Lung (tissue), 16 donors: ENCODE results near the gene POU5F2. TPM values are rescaled to one million over a fixed set of nuclear protein-coding genes. Genes with fewer than 3 reads are reported as not detected.

Experiments used
- ATAC-seq: fragments of 200-7000 bp; cut with Tn5 transposase; one replicate; pipeline ENCODE4 v1.9.1; 2020; ENCODE audit warnings: moderate number of reproducible peaks; ENCODE audit not compliant: insufficient read depth, low FRiP score
- DNase-seq, 3 donors: peaks; one replicate each; pipeline ENCODE4 v3.0.0-alpha.2; 2013 to 2017
- H3K27ac ChIP-seq, 2 donors: one replicate each; pipeline ENCODE4 v1.5.1; 2013; ENCODE audit warnings: mild to moderate bottlenecking in 2 of 2, moderate library complexity in 2 of 2, control low read depth in 1 of 2, inconsistent platforms in 1 of 2, low read depth in 1 of 2, low read length in 1 of 2
- H3K27me3 ChIP-seq, 3 donors: one replicate each; pipeline ENCODE4 v1.5.1; 2013; ENCODE audit warnings: low read length in 2 of 3; ENCODE audit not compliant: control insufficient read depth in 3 of 3, insufficient read depth in 3 of 3
- H3K36me3 ChIP-seq, 4 donors: one replicate each; pipeline ENCODE4 v1.5.1; 2013; ENCODE audit warnings: low read length in 4 of 4, mild to moderate bottlenecking in 1 of 4, moderate library complexity in 1 of 4; ENCODE audit not compliant: control insufficient read depth in 4 of 4, insufficient read depth in 4 of 4
- H3K4me1 ChIP-seq, 5 donors: one replicate each; pipeline ENCODE4 v1.5.1; 2013; ENCODE audit warnings: low read length in 5 of 5, mild to moderate bottlenecking in 2 of 5, moderate library complexity in 1 of 5; ENCODE audit not compliant: control insufficient read depth in 5 of 5, insufficient read depth in 5 of 5
- H3K4me3 ChIP-seq: one replicate; pipeline ENCODE4 v1.5.1; 2013; ENCODE audit warnings: mild to moderate bottlenecking, control low read depth, moderate library complexity
- H3K9ac ChIP-seq, 2 donors: one replicate each; pipeline ENCODE4 v1.5.1; 2013; ENCODE audit warnings: low read length in 2 of 2, control low read depth in 1 of 2; ENCODE audit not compliant: insufficient read depth in 1 of 2
- H3K9me3 ChIP-seq, 4 donors: one replicate each; pipeline ENCODE4 v1.5.1; 2013; ENCODE audit warnings: low read length in 3 of 4, mild to moderate bottlenecking in 1 of 4, moderate library complexity in 1 of 4; ENCODE audit not compliant: control insufficient read depth in 4 of 4, insufficient read depth in 3 of 4
- WGBS, 2 donors: extraction: QIAGEN DNeasy Blood & Tissue Kit; methylation state at CpG; one replicate each; pipeline ENCODE4 v1.1.7; 2013; 5-methylcytosine and 5-hydroxymethylcytosine counted together
- long read RNA-seq, 5 donors: transcript quantifications; one replicate each; lab custom pipeline, GENCODE V29; 2026
- polyA plus RNA-seq, 2 donors: library from polyadenylated mRNA; stranded (reverse); fragments of 200-250 nt; gene quantifications; one replicate each; pipeline ENCODE4 v1.2.1, GENCODE V29; 2013
- total RNA-seq, 2 donors: library from RNA; depleted of rRNA in 1 of 2; stranded (reverse); fragments of >200 nt in 1 of 2; gene quantifications; one replicate each; pipeline ENCODE4 v1.2.1, GENCODE V29; 2014 to 2021
- TF ChIP-seq, protein P1 (sequence below): IDR thresholded peaks from 2 replicates; pipeline ENCODE4 v1.5.1; 2012; ENCODE audit warnings: mild to moderate bottlenecking; ENCODE audit errors: control extremely low read depth, extremely low read depth
- donor health status: control.
- donor health status: control.
- donor health status: Bipolar disorder and iron deficiency.
- donor health status: healthy.
- donor health status: DM: yes; HTN: yes; CAD: no.

POU5F2 gene, protein sequence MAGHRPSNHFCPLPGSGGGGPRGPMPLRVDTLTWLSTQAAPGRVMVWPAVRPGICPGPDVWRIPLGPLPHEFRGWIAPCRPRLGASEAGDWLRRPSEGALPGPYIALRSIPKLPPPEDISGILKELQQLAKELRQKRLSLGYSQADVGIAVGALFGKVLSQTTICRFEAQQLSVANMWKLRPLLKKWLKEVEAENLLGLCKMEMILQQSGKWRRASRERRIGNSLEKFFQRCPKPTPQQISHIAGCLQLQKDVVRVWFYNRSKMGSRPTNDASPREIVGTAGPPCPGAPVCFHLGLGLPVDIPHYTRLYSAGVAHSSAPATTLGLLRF
- total RNA-seq (1 to 10 TPM; 2.0 to 8.6 TPM), polyA plus RNA-seq (under 1 TPM; 0.02 to 0.14 TPM)
- long read RNA-seq, donor 1, full-length matches to known transcripts: 2 of 2 reads
- long read RNA-seq, donor 1, partial matches to known transcripts: 0 of 2 reads
- long read RNA-seq, donor 1, other reads (novel, unspliced or antisense): 0 of 2 reads
- long read RNA-seq, donor 2: 0 reads
- long read RNA-seq, donor 3, full-length matches to known transcripts: 1 of 1 reads
- long read RNA-seq, donor 3, partial matches to known transcripts: 0 of 1 reads
- long read RNA-seq, donor 3, other reads (novel, unspliced or antisense): 0 of 1 reads
- long read RNA-seq, donor 4, full-length matches to known transcripts: 1 of 1 reads
- long read RNA-seq, donor 4, partial matches to known transcripts: 0 of 1 reads
- long read RNA-seq, donor 4, other reads (novel, unspliced or antisense): 0 of 1 reads
- long read RNA-seq, donor 5: 0 reads

- Histone ChIP-seq H3K4me3 (no peak within 1 kb of the TSS), H3K9me3 (peaks cover 0 to 9% (median 2%) of the 10 kb centered on the region in 4 donors), H3K4me1 (peaks cover 0 to 1% (median 0%) of the 10 kb centered on the region in 5 donors), H3K36me3 (peaks cover 0 to 8% (median 4%) of the 10 kb centered on the region in 4 donors), H3K9ac (no peak within 1 kb of the TSS), H3K27ac (no peak within 1 kb of the TSS), H3K27me3 (no peaks in the 10 kb centered on the region)
- TF ChIP-seq, protein P1, sequence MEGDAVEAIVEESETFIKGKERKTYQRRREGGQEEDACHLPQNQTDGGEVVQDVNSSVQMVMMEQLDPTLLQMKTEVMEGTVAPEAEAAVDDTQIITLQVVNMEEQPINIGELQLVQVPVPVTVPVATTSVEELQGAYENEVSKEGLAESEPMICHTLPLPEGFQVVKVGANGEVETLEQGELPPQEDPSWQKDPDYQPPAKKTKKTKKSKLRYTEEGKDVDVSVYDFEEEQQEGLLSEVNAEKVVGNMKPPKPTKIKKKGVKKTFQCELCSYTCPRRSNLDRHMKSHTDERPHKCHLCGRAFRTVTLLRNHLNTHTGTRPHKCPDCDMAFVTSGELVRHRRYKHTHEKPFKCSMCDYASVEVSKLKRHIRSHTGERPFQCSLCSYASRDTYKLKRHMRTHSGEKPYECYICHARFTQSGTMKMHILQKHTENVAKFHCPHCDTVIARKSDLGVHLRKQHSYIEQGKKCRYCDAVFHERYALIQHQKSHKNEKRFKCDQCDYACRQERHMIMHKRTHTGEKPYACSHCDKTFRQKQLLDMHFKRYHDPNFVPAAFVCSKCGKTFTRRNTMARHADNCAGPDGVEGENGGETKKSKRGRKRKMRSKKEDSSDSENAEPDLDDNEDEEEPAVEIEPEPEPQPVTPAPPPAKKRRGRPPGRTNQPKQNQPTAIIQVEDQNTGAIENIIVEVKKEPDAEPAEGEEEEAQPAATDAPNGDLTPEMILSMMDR: no peak
- DNase-seq (no peak), ATAC-seq (no peak)
- WGBS, 2 donors: 97 to 98% methylated on average over 29 of the region's 29 CpGs
Observed at GRCh38 chr5:93741136-93741811, at the start of gene POU5F2. TSS of gene POU5F2 (minus strand) at chr5:93741600. CDS start at chr5:93741563, 37 bp downstream.

DNA sequence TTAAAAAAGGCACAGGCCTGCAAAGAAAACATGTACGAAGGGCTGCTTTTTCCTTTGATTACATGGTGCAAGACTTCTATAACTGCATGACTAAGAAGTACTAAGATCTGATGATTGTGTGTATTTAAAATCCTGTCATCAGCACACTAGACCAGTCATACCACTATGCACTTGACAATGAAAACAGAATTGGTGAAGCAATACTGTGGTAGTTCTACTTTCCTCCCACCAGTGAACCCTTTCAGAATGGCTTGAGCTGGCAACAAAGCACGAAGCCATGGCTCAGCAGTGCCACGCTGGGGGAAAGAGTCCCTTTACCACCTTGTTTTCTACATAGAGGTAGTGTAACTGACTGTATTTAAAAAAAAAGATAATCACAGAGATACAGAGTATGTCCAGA, 49.0 kb upstream of the POU5F2 start:
- no peaks in the 10 kb centered on the region for H3K27me3 ChIP-seq
- WGBS, 2 donors: 72 to 89% methylated on average over 3 of the region's 3 CpGs
- H3K27ac ChIP-seq: no peak overlapping the region
- no peak overlapping the region for H3K9ac ChIP-seq
- peaks cover 0 to 8% (median 0%) of the 10 kb centered on the region in 4 donors for H3K36me3 ChIP-seq
- H3K4me3 ChIP-seq: no peak overlapping the region
- H3K4me1 ChIP-seq: peaks cover 0 to 17% (median 5%) of the 10 kb centered on the region in 5 donors
- DNase-seq: peak in 1 of 3 donors; percentile 22
- peak; percentile 69 for ATAC-seq
- TF ChIP-seq, protein P1: no peak
- peaks cover 0 to 2% (median 0%) of the 10 kb centered on the region in 4 donors for H3K9me3 ChIP-seq

DNA sequence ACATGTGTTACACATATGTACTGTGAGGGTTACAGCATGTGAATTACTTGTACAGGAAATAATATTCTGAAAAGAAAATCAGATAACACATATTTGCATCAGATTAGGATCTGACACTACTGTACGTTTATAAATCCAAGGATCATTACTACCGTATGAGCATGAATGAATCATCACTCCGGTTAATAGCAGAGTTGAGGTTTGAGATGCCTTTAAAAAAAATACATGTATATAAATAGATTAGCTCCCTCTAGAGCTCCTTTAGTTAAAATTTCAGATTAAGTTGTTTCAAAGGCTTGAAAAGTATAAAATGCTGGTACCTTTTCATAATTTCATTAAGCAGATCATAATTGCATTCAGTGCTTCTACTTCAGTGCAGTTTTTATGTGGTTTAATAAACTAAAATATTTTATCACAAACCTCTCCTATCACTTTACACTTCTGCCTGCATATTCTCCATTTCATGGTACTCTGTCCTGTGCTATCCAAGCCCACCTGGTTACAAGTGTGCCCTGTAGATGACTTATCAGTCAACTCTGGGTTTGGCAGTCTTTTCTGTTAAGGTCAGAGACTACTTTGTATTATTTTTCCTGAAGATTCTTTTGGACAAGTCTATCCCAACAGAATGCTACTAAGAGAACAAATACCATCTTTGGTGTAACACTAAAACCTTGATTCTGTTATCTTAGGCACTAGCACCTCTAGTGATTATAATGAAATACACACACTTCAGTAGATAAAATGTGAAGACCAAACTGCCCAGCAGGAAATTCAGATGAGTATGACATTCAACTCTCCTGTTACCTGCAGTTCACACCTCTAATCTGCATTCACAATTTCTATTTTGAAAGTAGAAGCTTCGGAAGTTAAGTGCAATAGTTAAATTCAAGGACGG, 48.0 kb upstream of the POU5F2 start:
- no peaks in the 10 kb centered on the region for H3K27me3 ChIP-seq
- H3K9me3 ChIP-seq: peaks cover 0 to 2% (median 0%) of the 10 kb centered on the region in 4 donors
- H3K27ac ChIP-seq: no peak overlapping the region
- DNase-seq (peak in 2 of 3 donors; percentile 21 to 35), ATAC-seq (no peak)
- TF ChIP-seq, protein P1: no peak
- WGBS, 2 donors: 68 to 80% methylated on average over 5 of the region's 5 CpGs
- peaks cover 0 to 3% (median 0%) of the 10 kb centered on the region in 4 donors for H3K36me3 ChIP-seq
- H3K4me3 ChIP-seq: no peak overlapping the region
- no peak overlapping the region for H3K9ac ChIP-seq
- H3K4me1 ChIP-seq: peaks cover 0 to 17% (median 5%) of the 10 kb centered on the region in 5 donors
